Activated CD8-positive, alpha-beta memory T cell treated with anti-CD3 and anti-CD28 coated beads, Interleukin-2, amount 50 U/mL, for 4 hours (primary cell): ENCODE measurements around the gene TRAPPC3L.

ENCODE experiments used
- DNase-seq: peaks from one replicate; pipeline ENCODE4 v3.0.0-alpha.2; 2020

Gene TRAPPC3L

DNA sequence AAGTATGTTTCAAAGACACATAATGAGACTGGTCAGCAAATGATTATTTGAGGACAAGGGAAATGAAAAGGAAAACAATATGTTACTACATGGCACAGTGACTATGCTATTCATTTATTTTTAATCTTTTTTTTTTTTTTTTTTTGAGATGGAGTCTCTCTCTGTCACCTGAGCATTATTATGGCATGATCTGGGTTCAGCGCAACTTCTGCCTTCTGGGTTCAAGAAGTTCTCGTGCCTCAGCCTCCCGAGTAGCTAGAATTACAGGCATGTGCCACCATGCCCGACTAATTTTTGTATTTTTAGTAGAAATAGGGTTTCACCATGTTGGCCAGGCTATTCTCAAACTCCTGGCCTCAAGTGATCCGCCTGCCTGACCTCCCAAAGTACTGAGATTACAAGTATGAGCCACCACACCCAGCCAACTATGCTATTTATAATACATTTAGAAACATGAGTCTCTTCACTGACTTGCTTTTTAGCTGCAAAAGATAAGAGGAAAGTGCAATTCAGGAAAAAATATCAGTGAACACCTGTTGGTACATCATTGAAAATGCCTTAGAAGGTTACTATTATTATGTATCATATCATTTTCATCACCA, 11.4 kb upstream of the TRAPPC3L start:
- no peak for DNase-seq

DNA sequence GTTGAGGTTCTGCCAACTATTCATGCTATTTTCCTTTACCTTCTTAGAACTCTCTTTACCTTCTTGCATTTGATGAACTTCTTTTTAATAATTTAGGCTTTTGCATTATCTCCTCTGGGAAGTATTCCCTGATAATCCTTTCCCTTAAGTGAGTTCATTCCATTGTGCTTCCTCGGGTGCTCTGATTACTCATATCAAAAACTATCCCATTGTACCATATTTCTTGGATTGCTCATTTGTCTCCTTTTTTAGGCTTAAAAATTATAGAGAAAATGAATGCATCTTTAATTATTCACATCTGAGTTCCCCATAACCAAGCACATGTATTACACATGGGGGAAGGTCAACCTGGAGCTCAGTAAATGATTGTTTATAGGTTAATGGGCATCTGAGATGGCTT, 10.6 kb upstream of the TRAPPC3L start:
- DNase-seq, result no peak

DNA sequence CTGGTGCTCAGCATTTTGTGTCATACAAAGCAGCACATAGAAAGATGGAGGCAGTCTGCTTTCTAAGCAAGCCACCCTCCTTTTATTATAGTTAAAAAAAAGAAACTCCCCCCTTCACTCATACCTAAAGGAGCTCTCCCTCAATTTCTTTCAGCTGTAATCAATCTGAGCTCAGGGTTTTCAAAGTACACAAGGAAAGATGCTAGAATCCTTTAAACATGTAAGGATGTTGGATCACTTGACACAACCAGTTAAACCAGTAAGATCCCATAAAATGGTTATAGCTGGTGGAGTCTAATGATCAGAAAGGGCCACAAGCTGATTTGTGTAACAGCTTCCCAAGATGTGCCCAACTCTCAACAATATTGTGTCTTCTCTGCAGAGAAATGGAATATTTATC, 8.0 kb upstream of the TRAPPC3L start, which contains the start of gene CALHM4:
CALHM4 (plus strand) TSS at position 301 of the 400 bp plus-strand sequence; CDS start at position 344, 43 bp downstream.
- no peak for DNase-seq

DNA sequence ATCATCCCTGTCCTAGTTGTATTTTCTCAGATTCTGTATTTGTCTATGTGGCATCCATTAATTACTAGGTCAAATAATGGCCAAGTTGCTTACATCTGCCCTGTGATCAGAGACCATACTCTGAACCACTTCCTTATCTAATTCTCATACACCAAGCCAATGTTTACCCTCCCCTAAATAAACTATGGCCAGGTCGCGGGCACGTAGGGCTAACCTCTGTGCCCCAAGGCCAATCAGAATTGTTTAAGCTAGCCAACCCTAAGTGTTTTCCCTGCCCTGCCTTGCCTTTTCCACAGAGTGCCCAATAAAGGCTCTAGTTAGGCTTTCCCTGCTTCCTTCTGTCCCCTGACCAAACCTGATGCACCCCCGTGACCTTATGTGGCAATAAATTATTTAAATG, 5.3 kb upstream of the TRAPPC3L start:
- DNase-seq, result no peak

- DNase-seq, result no peak
These were observed 1.9 kb upstream of the TRAPPC3L start for GRCh38 chr6:116547358-116547757.

- DNase-seq, result no peak
These were observed 2.3 kb downstream of the TRAPPC3L start for GRCh38 chr6:116543149-116543548.

DNA sequence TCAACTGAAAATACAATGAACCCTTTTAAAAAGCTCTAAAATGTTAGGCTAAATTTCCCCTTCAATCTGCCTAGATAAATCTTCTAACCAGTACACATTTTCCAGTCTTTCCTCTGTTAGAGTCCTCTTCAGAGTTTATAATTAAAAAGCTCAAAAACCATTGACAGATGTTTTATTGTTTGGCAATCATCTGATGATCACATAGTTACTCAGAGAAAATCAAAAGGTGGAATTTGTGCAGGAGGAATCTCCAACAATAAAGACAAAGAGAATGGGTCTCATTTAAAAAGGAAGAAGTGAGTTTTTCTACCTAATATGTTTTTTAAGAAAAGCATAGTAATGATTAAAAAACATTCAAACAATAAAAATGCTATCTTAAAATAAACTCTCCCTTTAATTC, 3.1 kb downstream of the TRAPPC3L start:
- DNase-seq, result no peak

- no peak for DNase-seq
These were observed 9.3 kb downstream of the TRAPPC3L start for GRCh38 chr6:116536216-116536621.

DNA sequence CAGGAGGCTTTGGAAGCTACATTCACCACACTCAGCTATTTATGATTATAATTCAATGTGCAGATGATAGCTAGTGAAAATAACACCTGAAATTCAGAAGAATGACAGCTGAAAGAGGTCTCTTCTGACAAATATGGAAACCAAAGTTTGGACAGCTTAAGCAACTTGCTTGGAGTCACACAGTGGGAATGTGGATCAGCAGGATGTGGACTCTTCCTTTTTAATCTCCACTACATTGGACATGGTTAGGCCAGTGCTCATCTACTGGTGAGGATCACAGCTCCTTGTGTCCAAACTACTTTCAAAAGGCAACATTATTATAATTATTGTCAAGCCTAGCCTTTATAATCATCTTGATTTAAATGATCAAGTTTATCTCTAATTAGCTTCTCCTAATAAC, 10.4 kb downstream of the TRAPPC3L start:
- no peak for DNase-seq

- no peak for DNase-seq
These were observed 12.1 kb downstream of the TRAPPC3L start for GRCh38 chr6:116533233-116533957.

GRCh38 chr6:116531675-116532570, 13.6 kb downstream of the TRAPPC3L start:
- DNase-seq, result peak; percentile 59

- no peak for DNase-seq
These were observed 15.0 kb downstream of the TRAPPC3L start for GRCh38 chr6:116530436-116530835.

- no peak for DNase-seq
These were observed 15.8 kb downstream of the TRAPPC3L start for GRCh38 chr6:116529466-116530290.

DNA sequence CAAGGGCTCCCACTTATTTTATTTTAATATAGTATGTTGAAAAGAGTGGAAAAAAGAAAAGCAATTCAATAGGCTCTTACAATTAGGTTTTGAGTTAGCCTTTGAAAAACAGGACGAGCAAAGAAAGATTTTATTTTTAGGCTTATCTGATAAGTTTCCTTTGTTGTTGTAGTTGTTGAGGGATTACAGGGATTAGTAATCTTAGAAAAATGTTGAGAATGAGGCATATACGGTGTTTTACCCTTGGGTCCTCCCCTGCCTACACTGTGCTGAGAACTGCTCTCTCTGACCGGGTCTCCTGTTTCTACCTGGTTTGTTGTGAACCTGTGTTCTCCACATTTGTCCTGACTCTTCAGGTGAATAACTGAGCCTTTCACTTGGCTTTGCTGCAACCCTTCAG, 16.7 kb downstream of the TRAPPC3L start:
- no peak for DNase-seq

DNA sequence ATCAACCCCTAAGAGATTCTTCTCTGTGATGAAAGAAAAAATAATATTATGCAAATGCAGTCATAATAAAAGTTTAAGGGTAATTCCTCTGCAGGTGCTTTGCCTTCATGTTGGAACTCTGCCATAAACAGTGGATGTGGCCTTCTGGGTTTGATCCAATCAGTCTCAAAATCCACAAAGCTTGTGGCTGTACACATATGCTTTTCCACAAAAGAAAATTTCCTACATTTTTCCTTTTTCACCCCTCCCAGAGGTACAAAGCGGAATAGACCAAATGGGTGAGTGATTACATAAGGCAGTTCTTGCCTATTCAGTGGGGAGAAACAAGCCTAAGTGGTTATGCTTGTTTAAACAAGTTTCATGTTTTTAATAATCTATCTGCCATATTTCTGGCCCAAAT, 17.4 kb downstream of the TRAPPC3L start:
- DNase-seq, result no peak

DNA sequence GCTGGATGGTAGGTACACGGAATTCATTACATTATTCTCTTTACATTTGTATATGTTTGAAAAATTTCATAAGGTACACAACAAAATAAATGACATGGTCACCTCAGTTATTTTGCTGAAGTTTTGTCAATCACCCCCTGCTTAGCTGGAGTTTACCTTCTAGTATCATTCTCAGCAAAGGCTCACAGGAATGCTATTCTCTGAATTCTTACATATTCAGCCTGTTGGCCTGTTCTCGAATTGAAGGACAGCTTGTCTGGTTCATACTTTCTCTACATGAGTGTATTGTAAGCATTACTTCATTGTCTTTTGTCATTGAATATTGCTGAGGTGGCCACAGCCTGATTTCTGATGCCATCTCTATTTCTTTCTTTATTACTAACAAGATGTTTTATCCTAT, 21.2 kb downstream of the TRAPPC3L start:
- DNase-seq, result no peak

DNA sequence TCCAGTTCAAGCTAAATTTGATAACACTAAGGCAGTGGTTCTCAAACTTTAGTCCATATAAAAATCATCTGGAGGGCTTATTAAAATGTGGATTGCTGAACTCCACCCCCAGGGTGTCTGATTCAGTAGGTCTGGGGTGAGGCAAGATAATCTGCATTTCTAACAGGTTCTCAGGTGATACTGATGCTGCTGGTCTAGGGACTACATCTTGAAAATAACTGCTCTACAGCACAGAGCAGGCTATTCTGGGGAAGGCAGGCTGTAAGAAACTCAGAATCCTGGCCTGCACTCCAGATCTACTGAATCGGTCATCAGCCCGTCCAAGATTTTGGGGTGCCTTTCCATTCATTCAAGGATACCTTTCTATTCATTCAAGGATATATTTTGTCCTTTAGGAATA, 22.6 kb downstream of the TRAPPC3L start:
- no peak for DNase-seq

DNA sequence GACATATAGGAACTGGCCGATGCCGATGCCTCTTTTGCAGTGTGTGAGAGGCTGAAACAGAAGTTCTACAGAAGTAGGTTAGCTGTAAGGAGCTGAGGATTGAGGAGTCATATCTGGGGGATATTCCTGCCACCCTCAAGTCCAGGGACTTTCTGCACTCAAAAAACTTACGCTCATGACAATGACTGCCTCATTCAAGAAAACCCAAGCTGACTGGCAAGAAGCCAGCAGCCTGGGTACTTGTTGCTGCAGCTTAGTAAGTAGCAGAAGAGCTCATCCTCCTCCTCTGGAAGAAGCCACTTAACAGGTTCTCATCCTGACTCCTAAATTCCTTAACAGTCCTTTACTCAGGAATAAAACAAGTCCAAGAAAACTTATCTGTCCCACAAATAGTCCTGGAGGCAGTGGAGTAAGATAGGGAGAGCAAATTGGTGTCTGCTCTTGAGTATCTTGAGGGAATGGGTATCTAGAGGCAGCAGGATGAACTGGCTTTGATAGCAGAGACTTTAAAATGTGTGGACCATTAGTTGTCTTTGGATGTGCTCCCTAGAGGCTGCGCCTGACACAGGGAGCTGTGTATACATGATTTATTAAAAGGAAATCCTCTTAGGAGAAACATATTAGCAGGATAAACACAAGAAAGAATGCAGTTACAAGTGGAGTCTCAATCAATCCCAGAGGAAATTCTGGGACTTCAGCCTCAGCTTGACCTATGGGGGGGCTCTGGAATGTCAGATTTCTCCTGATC, 26.7 kb downstream of the TRAPPC3L start:
- DNase-seq, result no peak

DNA sequence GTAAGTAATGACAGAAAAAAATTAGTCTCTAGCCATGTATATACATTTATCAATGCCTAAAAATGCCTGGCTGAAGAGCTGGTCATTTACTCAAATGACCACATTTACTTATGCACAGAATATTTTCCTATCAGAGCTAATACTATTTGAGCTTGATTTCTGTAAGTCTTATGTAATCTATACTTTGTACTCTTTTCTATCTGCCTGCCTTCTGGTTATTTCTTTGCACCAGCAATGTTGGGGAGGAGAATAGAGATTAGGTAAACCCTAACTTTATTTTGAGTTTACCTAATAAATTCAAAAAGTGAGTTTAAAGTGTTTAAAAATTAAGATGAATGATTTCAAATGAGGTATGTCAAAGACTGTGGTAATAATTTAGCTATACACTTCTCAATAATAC, 30.3 kb downstream of the TRAPPC3L start:
- DNase-seq, result no peak

DNA sequence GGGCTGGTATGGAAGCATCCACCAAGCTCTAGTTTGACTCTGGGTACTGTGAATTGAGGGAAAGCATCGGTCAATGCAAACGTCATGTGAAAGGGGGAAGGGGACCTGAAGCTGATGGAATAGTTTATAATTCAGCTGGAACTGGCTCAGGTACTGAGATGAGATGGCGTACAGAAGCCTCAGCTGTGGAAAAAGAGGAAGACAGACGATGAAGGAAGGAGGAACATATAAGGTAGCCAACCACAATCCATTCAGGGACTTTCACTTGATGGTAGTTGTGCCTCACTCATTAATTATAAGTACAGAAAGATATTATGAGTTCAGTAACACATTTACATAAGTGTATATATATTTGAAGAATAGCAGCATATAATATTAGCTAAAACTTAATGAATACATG, 31.4 kb downstream of the TRAPPC3L start:
- DNase-seq, result no peak

DNA sequence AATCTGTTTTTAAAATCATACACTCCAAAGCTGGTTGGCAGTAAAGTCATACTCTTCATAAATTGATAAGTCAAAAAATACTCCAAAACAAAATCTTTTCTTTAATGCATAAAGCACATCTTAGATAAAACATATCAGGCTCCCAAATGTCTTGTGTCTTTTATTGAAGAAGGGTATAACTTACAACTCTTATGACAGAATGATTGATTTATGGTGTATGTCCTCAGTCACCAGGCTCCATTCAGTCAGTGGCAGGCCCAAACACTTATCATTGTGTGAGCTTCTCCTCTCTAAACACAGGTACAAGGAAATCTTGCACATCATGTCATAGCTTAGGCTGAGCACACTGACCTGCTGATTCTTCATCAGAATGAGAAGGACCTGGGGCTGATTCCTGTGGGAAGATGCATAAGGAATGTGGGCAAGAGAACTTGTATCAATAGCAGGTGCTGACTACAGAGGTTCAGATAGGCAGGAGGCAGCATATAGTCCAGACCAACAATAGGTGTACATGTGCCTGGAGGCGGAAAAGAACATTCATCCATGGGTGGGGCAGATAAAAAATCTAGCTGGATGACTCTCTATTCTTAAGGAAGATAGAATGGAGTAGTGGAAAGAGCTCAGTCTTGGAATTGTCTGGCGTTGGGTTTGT, 32.1 kb downstream of the TRAPPC3L start:
- DNase-seq, result no peak

DNA sequence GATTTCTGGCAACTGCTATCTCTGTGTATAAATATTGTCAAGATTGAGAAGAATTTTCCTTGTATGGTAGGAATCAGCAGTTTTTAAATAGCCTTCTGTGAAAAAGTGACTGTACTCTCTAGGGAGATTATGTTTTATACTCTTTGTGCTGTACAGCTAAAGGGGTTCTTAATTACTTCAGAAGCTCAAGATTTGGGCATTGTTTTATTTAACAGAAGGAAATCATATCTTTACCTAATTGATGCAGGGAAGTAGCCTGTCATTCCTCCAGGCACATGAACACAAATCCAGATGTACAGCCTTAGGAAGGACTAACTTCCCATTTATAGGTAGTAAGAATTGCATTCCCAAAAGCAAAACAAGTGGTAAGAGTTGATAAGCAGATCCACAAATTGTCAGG, 32.8 kb downstream of the TRAPPC3L start:
- DNase-seq, result no peak
